Upper lobe of right lung (tissue), 1 donor: ENCODE measurements around the gene RHNO1. TPM values are rescaled to one million over a fixed set of nuclear protein-coding genes. Genes with fewer than 3 reads are reported as not detected.

Experiments
- ATAC-seq: fragments of 200-7000 bp; cut with Tn5 transposase; one replicate; pipeline ENCODE4 v1.9.1; 2020; ENCODE audit warnings: mild to moderate bottlenecking, moderate library complexity
- DNase-seq: peaks from one replicate; pipeline ENCODE4 v3.0.0-alpha.2; 2020
- H3K27ac ChIP-seq: fragments of 200-600 bp; one replicate; pipeline ENCODE4 v1.8.0; 2022
- H3K27me3 ChIP-seq: fragments of 200-600 bp; one replicate; pipeline ENCODE4 v1.8.0; 2022; ENCODE audit warnings: mild to moderate bottlenecking
- H3K36me3 ChIP-seq: fragments of 200-600 bp; one replicate; pipeline ENCODE4 v1.8.0; 2022
- H3K4me1 ChIP-seq: fragments of 200-600 bp; one replicate; pipeline ENCODE4 v1.8.0; 2022
- H3K4me3 ChIP-seq: fragments of 200-600 bp; one replicate; pipeline ENCODE4 v1.8.0; 2022; ENCODE audit warnings: mild to moderate bottlenecking
- H3K9me3 ChIP-seq: fragments of 200-600 bp; one replicate; pipeline ENCODE4 v1.8.0; 2022
- intact Hi-C: fragments of 100-400 bp; cut with DNase I; formaldehyde crosslinking; loops from one replicate; pipeline ENCODE4 v1.11.0; 2022
- total RNA-seq: library from RNA; stranded (reverse); fragmentation: NEBNext Ultra II Directional; extraction: Animal tissue kit (Norgen Biotek cat#: 25700); gene quantifications from one replicate; pipeline ENCODE4 v1.2.1, GENCODE V29; 2021
- TF ChIP-seq, protein P1 (sequence below): fragments of 200-600 bp; IDR thresholded peaks from one replicate; pipeline ENCODE4 v1.8.0; 2022; ENCODE audit warnings: antibody characterized with exemption
- donor health status: DM: no; HTN: yes; CAD: no; lungs with severe emphysema.

RHNO1 gene
- total RNA-seq, 1 donor from 2014 or later: 15.2 TPM

DNA sequence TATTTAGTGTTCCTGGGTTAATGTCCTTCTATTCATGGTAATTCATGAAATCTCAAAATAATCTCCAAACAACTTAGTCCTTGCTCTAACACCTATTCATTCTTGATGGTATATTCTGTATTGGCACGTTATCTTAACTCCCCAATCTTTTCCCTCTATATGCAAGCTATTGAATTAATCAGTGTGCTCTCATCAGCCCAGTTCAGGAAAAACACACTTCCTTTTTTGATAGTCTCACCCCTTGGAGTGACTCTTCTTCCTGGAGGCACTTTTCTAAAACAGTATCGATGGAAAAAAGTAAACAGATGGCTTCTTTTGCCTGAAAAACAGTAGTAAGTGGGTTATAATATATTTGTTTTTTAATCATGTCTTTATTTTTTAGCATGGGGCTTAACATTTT is 42.2 kb downstream of the RHNO1 start:
- TF ChIP-seq, protein P1, sequence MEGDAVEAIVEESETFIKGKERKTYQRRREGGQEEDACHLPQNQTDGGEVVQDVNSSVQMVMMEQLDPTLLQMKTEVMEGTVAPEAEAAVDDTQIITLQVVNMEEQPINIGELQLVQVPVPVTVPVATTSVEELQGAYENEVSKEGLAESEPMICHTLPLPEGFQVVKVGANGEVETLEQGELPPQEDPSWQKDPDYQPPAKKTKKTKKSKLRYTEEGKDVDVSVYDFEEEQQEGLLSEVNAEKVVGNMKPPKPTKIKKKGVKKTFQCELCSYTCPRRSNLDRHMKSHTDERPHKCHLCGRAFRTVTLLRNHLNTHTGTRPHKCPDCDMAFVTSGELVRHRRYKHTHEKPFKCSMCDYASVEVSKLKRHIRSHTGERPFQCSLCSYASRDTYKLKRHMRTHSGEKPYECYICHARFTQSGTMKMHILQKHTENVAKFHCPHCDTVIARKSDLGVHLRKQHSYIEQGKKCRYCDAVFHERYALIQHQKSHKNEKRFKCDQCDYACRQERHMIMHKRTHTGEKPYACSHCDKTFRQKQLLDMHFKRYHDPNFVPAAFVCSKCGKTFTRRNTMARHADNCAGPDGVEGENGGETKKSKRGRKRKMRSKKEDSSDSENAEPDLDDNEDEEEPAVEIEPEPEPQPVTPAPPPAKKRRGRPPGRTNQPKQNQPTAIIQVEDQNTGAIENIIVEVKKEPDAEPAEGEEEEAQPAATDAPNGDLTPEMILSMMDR: no peak
- Histone ChIP-seq H3K4me1 (no peaks in the 10 kb centered on the region), H3K36me3 (peaks cover 41% of the 10 kb centered on the region), H3K27me3 (no peaks in the 10 kb centered on the region), H3K27ac (no peak overlapping the region), H3K4me3 (no peak overlapping the region), H3K9me3 (no peaks in the 10 kb centered on the region)
- ATAC-seq (no peak), DNase-seq (no peak)
- intact Hi-C loops: no loop called here

DNA sequence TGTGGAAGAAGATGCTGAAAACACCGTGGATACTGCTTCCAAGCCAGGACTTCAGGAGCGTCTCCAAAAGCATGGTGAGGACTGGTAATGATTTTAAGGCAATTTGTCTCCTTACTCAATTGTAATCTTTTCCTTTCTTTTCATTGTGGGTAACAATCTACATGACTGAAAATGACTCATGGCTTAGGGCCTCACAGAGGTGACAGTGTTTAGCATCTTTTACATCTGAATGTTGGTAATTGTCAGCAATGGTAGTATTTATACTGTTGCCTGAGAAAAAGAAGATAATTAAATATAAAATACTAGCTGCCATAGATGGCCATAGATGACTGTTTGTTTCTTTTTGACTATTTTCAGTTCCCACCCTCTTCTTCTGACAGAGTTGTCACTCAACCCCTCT is 45.3 kb downstream of the RHNO1 start:
- intact Hi-C loops: no loop called here
- no peak overlapping the region for H3K4me3 ChIP-seq
- peaks cover 56% of the 10 kb centered on the region for H3K36me3 ChIP-seq
- H3K9me3 ChIP-seq: no peaks in the 10 kb centered on the region
- TF ChIP-seq, protein P1: no peak
- no peaks in the 10 kb centered on the region for H3K4me1 ChIP-seq
- no peaks in the 10 kb centered on the region for H3K27me3 ChIP-seq
- ATAC-seq (no peak), DNase-seq (no peak)
- H3K27ac ChIP-seq: no peak overlapping the region

DNA sequence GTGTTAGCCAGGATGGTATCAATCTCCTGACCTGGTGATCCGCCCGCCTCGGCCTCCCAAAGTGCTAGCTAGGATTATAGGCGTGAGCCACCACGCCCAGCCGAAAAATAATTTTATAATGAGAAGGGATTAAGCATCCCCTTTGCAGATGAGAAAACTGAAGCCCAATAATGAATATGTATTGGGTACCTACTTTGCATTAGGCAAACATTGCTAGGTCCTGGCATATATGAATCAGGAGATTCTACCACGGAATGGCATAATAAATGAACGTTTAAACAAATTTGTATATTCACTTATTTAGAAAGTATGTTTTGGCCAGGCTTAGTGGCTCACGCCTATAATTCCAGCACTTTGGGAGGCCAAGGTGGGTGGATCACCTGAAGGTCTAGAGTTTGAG is 46.0 kb downstream of the RHNO1 start:
- peaks cover 62% of the 10 kb centered on the region for H3K36me3 ChIP-seq
- no peak overlapping the region for H3K27ac ChIP-seq
- no peak for DNase-seq
- H3K4me1 ChIP-seq: no peaks in the 10 kb centered on the region
- H3K27me3 ChIP-seq: no peaks in the 10 kb centered on the region
- no peak overlapping the region for H3K4me3 ChIP-seq
- TF ChIP-seq, protein P1: no peak
- no peak for ATAC-seq
- intact Hi-C loops: no loop called here
- H3K9me3 ChIP-seq: no peaks in the 10 kb centered on the region

DNA sequence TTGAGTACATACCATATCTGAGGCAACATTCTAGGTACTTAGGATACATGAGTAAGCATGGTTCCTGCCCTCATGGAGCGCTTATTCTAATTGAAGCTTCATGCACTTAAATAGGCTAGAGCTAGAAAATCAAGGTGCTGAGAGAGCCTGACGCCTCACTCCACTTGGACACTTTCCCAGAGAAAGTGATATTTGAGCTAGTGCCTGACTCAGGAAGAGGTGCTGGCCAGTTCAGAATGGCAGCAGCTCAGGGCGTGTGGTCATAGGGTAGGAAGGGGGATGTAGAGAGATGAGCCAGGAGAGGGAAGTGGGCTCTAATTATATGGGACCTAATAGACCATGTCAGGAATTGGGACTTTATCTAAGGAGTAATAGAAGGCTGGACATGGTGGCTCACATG is 47.0 kb downstream of the RHNO1 start:
- Histone ChIP-seq H3K4me1 (no peaks in the 10 kb centered on the region), H3K36me3 (peaks cover 69% of the 10 kb centered on the region), H3K27me3 (no peaks in the 10 kb centered on the region), H3K4me3 (no peak overlapping the region), H3K9me3 (no peaks in the 10 kb centered on the region), H3K27ac (no peak overlapping the region)
- TF ChIP-seq, protein P1: no peak
- no peak for DNase-seq
- intact Hi-C loops: no loop called here
- no peak for ATAC-seq

DNA sequence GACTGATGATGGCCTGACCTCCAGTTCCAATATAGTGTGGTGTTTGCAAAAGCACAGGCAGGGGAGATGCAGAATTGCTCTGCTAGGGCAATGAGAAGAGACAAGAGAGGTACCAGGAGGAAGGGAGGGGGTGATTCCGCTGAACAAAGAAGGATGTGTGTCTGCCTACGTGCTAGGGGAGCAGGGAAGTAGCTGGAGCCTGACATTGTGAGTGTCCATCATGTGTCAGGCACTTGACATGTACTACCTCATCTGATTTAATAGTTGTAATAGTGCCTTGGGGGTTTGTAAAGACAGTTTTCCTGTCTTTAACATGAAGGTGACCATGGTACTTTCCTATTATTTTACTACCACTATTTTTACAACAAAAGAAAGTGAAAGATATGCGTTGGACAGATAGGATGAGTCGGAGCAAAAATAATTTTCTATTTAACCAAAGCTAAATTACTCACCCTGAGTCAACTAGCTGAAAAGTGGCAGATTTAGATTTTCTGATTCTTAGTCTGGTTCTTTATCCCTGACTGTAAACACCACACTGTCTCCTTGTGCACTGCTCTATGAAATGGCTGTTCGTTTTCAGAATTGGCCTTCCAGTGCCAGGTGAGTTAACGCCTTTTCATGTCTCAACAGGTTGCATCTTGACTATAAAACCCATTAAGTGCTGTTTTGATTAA is 48.4 kb downstream of the RHNO1 start:
- H3K36me3 ChIP-seq: peaks cover 69% of the 10 kb centered on the region
- no peak for ATAC-seq
- DNase-seq: no peak

More for the DNA sequence above, 48.4 kb downstream of the RHNO1 start:
- TF ChIP-seq, protein P1: no peak
- H3K27ac ChIP-seq: no peak overlapping the region
- no peaks in the 10 kb centered on the region for H3K27me3 ChIP-seq
- no peaks in the 10 kb centered on the region for H3K4me1 ChIP-seq
- H3K9me3 ChIP-seq: no peaks in the 10 kb centered on the region
- no peak overlapping the region for H3K4me3 ChIP-seq
- intact Hi-C loops: no loop called here
